Stimulated activated CD4-positive, alpha-beta T cell treated with anti-CD3 and anti-CD28 coated beads, Interleukin-1b, Interleukin-23, amount 100 ng/mL, for 24 hours (primary cell): ENCODE data around the gene IRAK4.
"Not testable (repeated sequence)": the region's sequence is repeated elsewhere in the genome, so short reads cannot be mapped to it uniquely, and the experiment has no call there.

Source experiments
- DNase-seq, 4 experiments: peaks; one replicate each; pipeline ENCODE4 v3.0.0-alpha.2; 2020; ENCODE audit warnings: low read depth in 4 of 4, low spot score in 1 of 4

IRAK4 gene

DNA sequence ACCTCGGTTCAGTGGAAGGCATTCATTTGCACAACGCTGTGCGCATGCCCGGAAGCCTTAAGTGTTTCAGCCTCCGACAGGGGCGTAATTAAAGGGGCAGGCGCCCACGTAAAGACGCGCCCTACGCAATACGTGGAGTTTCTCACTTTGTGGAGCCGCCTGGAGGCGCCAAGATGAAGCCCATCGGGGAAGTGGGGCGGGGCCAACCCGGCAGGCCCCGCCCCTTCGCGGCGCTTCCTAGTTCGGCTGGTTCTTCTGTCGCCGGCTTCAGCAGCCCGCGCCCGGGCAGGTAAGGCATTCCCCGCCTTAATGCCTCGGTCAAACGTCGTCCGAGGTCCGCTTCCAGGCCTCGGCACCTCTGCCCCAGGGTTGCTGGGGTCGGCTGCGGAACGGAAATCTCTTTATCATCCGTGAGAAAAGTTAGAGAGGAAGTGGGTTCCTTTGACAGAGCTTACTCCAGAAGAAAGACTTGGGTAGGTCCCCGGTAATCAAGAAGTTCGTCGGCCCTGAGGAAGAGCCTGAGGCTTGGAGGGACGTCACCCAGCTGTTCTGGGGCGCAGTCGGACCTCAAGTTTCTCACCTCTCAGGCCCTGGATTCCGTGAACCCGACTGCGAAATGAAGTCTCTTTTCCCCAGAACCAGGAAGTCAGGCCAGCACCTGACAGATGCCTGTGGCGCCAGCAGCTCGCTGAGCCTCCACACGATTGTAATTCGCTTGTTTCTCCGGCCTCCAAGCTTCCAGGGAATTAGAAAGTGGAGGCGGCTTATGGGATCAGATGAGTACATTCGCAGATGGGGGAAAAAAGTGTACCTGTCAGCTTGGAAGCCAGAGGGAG, at the start of gene IRAK4, which contains the start of gene PUS7L:
IRAK4 (plus strand) TSS at position 224 of the 836 bp plus-strand sequence. CDS start 9,161 bp downstream, outside the sequence.
PUS7L (minus strand) TSS at position 63 of the 836 bp plus-strand sequence. CDS start 3,545 bp downstream, outside the sequence.
- DNase-seq = peak; percentile 85 to 92 (median 88)

DNA sequence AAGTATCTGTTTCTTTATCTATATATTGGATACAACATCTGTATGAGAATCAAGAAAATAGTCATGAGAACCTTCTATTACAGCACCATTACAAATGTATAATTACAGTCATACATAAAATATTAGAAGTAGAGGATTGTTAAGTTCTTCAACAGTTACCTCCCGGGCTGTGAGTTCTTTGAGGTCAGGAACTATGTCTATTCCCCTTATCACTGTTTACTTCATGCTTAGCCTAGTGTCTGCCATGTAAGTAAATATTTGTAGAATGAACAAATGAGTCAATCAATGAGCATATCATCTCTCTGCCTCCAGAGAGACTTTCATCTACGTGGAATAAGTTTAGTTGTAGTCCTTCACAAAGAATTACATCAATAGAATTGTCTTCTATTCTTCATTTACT, 47.4 kb upstream of the IRAK4 start:
- DNase-seq = no peak

DNA sequence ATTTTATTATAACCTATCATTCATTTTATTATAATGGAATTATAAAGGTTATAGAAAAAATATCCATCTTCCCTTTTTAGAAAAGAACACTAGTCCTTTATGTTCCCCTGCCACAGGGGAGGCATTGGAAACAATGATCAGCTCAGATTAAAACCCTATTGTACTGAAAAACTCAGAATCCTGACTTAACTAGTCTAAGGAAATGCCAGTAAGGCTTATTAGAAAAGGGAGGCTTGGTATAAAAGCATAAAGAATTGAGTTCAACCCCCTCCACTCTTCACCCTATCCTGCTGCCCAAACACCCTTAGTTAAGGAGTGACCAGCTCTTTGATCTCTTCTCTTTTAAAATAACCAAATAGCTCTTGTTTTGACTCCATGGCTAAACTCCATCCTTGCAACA, 36.1 kb upstream of the IRAK4 start:
- DNase-seq = no peak

DNA sequence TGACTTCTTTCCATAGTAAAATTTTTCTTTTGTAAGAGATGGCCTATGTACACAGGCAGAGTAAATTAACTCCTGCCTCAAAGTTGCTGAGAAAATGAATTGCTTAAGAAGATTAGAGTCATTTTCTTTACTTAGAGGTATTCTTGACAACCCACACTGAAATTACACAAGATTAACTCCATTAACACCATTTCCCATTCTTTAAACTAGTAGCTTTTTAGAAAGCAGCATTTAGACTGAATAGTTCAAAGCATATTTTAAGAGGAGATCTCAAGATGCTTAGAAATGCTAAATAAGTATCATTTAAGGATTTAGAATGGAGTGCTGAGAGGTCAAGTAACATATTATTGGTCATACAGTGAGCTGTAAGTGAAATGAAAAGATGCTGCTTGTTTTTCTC, 35.6 kb upstream of the IRAK4 start:
- DNase-seq = no peak

DNA sequence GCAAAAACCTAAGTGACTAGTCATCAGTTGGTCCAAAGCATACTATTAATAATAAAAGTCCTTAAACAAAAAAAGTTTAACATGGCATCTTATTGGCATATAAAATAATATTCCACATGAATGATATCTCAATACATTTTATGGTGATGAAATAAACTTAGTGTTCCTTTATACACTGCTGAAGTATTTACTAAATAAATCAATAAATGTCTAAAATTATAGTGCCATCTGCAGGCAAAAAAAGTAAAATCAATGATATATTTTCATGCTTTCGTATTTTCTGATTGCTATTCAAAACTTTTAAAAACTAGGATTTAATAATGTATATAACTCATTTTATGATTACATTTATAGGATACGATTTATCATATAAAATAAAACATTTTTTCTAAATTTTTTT, 30.6 kb upstream of the IRAK4 start:
- DNase-seq = no peak

DNA sequence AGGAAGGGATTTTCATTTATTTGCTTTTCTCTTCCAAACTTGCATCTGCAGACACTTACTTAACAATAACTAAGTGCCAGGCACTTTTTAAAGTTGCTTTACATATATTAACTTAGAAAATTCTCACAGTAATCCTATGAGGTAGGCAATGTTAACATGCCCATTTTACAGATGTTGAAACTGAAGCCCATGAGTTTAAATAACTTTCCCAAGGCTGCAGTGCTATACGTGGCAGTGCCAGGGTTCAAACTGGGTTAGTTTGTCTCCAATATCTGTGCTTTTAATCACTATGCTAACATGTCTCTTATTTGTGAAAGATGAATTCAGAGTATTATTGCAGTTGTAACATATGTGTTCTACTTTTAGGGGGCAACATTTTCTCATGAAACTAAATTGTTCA, 30.1 kb upstream of the IRAK4 start:
- DNase-seq = no peak

DNA sequence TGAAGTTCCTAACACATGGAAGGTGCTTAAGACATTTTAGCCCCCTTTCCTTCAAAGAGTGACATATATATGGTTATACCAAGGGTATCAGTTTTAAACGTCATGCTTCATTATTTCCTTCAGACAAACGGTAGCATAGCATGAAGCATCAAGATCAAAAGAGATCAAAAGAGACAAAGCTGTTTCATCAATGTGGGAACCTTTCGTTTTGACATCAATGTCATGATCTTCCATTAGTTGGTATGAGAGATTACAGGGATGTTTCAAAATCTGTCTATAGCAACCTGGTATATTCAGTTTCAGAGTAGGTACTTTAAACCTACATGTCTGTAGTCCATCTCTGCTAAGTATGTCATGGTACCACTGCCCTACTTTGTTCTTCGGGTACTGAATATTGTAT, 28.5 kb upstream of the IRAK4 start:
- DNase-seq = no peak

DNA sequence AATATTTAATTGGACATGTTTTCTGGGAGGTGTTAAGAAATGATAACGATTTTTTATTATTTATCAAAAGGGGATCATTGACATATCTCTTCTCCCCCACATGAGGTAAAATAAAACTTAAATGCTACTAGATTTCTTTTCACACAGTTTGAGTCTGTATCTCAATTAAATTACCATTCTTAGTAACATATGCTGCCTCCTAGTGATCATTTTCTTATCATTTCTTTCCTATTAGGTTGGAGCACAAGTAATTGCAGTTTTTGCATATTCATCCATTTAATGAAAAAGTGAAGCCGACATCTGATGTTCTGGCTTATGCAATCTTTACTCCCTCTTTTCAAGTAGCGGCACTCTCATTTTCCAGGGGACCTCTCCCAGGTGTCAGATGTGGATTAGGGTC, 25.1 kb upstream of the IRAK4 start:
- no peak for DNase-seq

DNA sequence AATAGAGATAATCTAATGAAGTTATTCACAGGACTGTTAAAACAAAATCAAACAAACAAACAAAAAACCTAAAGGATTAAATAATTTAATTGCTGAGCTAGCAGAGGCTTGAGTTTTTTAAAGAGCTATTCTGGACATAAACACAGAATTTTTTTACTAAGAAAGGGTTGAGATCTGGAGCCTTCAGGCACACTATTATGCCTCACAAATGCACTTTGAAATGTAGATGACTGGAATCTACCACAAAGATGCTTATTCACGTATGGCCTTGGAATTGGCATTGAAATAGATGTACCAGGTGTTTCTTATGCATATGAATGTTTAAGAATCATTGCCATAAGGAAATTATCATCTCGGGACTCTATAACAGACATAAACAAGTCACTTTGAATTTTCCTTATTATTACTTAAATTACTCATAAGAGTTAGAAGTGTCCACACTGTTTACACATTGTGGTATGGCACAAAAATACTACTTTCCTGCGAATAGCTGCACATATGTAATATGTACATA, 21.8 kb upstream of the IRAK4 start:
- DNase-seq = no peak

DNA sequence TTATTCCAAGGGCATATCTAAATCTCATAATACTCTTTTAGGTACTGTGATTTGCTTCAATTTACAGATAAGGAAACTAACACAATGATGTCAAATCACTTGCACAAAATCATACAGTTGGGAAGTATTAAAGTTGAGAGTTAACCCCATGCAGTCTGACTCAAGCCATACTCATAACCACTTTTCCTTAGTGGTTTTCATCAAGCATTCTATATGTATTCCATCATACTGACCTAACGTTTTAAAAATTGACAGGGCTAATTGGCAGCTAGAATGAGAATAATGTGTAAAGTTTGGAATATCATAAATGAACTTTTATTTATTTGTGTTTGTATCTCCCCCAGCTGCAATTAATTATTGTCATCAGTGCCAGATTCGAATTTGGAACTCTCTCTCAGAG, 21.1 kb upstream of the IRAK4 start:
- DNase-seq = no peak

DNA sequence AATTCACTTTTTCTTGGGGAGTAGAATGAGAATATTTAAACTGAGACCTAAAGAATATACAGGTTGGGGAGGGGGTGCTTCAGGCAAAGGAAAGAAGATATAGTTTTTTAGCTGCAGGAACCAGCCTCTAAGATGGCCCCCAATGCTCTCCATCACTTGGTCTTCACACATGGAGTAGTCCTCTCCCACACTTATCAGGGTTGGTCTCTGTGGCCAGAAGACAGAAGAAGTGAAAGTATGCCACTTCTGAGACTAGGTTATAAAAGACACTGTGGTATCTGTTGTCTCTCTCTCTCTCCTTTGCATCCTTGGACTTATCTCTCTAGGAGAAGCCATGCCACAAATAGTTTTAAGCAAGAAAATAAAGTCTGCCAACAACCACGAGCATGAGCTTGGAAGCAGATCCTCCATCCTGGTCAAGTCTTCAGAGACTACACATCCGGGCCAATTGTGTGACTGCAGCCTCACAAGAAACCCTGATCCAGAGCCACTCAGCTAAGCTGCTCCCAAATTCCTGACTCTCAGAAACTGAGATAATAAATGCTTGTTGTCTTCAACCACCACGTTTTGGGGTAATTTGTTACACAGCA, 18.1 kb upstream of the IRAK4 start:
- DNase-seq = no peak

DNA sequence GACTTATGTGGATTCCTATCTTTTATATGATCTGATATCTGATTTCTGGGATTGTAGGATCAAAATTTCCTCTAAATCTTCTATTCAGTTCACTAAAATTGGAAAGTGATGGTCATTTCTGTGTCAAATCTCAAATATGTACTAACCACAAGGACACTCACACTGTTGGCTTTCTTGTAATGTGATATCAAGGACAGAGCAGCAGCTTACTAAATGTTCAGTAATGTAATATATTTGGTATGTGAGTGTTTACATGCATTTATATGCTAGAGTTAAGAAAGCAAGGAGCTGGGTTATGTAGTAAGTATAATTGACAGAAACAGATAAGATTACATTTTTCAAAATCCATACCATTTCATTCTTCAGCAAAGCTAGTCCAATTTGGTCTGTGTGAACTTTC, 16.6 kb upstream of the IRAK4 start:
- DNase-seq = no peak

DNA sequence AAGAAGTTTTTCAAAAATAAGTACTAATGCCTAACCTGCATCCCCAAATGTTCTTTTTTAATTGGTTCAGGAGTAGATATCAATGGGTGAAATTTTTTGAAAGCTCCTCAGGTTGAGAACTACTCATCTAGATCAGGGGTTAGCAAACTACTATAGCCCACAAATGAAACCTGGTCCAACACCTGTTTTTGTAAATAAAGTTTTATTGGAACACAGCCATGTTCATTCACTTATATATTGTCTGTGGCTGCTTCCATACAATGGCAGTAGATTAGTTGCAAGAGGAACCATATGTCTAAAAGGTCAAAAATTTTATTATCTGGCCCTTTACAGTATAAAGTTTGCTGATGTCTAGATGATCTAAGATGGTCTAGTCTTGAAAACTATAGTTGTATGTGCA, 13.9 kb upstream of the IRAK4 start:
- no peak for DNase-seq

DNA sequence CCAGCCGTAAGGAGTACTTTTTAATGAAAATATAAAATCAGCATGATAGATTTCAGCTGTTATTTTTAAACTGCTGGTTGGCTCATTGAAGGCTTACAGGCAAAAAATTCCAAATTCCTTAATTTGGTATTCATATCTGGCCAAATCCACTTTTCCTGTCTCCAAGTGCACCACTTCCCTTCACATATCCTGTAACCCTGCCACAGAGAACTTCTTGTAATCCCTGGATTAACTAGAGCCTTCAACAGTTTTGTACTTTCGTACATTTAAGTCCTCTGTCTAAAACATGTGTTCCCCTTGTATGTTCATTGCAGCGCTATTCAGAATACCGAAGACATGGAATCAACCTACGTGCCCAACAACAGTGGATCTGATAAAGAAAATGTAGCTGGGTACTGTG, 9.7 kb upstream of the IRAK4 start:
- DNase-seq = no peak

DNA sequence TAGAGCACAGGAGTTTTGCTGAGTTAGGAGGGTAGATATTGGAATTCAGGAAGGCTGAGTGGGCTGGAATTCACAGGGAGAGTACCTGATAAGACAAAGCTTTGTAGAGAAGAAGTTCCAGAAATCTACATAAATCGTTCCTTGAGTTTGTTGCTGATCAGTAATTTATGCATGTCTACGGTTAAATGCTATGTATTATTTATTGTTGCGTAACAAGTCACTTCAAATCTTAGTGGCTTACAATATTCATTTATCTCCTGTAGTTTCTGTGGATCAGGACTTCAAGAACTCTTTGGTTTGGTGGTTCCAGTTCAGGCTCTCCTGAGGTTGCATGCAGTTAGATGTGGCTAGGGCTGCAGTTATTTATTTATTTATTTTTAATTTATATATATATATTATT, 7.9 kb upstream of the IRAK4 start:
- DNase-seq = no peak

DNA sequence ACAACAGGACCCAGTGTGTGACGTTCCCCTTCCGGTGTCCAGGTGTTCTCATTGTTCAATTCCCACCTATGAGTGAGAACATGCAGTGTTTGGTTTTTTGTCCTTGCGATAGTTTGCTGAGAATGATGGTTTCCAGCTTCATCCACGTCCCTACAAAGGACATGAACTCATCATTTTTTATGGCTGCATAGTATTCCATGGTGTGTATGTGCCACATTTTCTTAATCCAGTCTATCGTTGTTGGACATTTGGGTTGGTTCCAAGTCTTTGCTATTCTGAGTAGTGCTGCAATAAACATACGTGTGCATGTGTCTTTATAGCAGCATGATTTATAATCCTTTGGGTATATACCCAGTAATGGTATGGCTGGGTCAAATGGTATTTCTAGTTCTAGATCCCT, 7.4 kb upstream of the IRAK4 start:
- DNase-seq = not testable (repeated sequence)

DNA sequence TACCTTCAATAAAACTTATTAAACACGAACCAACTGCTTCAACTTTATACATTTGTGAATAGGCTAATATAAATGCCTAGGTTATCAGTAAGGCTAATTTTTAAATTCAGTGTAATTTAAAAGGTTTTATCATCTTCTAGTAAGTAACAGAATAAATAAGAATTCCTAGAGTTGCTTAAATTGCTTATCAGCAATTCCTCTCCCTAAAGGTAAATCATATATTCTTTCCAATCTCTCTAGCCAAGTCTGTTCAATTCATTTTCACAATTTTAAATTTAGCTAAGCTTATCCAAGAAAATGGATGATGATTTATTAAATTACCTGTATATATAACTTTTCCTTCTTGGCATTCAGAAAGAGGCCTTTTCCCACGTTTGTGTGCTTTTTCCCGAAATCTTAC, 4.7 kb upstream of the IRAK4 start:
- DNase-seq = no peak

DNA sequence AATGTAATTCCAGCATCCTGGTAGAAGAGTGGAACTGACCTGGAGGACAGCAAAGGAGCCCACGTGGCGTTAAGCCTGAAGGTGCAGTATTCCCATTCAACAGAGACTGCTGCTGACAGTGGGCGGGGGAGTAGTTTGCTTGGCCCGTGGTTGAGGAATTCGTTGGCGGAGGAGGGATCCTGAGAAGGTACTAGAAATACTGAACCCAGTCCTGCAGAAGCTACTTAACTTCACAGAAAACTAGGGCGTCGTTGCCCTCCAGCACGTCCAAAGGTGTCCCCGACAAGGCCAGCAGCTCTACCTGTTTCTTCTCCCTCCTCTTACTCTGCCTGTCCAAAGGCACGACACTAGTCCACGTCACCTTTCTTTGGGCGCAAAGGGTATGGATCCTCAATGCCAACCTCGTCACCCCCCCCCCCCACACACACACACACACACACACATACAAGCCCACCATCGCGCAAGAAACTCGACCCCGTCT, 464 bp upstream of the IRAK4 start:
- DNase-seq = peak in 2 of 4 experiments; percentile 7 to 8

DNA sequence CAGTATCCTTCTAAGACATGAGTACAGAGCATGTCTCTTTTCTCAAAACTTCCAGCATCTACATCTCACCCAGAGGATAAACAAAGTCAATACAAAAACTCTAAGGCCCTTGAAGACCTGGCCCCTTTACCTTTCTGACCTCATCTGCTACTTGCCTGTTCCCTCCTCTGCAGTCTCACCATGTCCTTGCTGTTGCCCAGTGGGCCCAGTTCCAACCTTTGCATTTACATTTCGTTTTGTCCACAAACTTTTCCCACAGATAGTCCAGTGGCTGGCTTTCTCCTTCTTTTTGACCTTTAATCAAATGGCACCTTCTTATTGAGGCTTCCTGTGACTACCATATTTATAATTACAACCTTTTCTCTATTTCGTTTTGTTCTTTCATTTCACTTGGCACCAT, 1.6 kb downstream of the IRAK4 start:
- DNase-seq = no peak

DNA sequence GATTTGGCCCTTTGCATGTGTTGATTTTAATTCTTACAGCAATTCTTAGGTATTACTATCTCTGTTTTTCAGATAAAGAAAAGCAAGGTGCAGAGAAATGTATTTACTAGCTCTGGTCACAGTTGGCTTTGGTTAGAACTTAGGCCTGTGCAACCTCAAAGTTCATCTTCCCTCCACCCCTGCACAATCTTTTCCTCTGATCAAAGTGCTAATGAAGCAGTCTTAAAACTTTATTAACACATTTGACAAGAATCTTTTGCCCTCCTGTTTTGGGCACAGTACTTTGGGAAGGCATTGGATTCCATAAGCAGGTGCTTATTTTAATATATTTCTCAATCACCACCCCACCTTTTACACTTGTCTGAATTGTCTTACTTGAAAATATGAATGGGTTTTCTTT, 2.7 kb downstream of the IRAK4 start:
- no peak for DNase-seq

DNA sequence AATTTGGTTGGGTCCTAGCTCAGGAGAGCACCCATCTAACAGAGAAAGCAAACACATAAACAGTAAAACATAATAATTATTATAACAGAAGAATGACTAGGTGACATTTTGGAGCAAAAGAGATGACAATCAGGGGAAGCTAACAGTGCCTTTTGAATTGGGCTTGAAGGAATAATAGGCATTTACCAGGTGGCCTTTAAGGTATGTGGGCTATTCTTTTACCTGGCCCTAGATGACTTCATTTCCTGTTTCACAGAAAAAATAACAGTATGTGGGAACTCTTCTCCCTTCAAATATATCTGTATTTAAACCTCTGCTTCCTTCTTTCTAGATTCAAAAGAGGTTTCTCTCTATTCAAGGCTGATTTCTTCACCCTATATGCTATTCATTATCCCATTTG, 3.8 kb downstream of the IRAK4 start:
- DNase-seq = no peak

DNA sequence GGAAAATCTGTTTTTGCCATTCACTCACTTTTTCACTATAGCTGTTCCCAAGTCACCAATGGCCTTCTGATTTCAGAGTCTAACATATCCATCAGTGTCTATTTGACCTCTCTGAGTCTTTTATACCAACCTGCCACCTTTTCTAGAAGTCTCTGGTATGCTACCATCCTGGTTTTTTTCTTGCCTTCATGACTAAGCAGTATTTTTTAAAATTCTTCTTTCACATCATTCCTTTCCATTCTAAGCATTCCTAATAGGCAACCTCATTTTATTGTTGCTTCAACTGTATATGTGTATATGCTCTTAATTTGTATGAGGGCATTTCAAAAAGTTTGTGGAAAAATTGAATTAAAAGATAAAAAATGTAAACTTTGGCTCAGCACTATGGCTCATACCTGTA, 5.0 kb downstream of the IRAK4 start:
- DNase-seq = no peak
